Measurements from ENCODE around the gene ANXA4.
"Not testable (repeated sequence)": the region's sequence is repeated elsewhere in the genome, so short reads cannot be mapped to it uniquely, and the experiment has no call there.

The ANXA4 gene

DNA sequence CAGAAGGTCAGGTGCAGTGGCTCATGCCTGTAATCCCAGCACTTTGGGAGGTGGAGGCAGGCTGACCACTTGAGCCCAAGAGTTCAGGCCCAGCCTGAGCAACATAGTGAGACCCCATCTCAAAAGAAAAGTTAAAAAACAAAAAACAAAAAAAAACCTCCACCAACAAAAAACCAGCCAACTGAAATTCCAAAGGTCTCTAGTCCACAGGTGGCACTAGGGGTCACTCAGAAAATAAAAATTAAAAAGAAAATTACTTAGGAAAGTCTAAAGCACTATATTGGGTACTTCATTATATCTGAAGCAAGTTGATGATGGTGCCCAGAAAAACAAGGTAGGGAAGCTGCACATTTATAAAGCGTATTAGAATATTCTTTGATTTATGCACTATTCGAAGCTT, 26.9 kb downstream of the ANXA4 start:
- TF ChIP-seq, protein P1, sequence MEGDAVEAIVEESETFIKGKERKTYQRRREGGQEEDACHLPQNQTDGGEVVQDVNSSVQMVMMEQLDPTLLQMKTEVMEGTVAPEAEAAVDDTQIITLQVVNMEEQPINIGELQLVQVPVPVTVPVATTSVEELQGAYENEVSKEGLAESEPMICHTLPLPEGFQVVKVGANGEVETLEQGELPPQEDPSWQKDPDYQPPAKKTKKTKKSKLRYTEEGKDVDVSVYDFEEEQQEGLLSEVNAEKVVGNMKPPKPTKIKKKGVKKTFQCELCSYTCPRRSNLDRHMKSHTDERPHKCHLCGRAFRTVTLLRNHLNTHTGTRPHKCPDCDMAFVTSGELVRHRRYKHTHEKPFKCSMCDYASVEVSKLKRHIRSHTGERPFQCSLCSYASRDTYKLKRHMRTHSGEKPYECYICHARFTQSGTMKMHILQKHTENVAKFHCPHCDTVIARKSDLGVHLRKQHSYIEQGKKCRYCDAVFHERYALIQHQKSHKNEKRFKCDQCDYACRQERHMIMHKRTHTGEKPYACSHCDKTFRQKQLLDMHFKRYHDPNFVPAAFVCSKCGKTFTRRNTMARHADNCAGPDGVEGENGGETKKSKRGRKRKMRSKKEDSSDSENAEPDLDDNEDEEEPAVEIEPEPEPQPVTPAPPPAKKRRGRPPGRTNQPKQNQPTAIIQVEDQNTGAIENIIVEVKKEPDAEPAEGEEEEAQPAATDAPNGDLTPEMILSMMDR (IDR thresholded peaks at IDR 0.05) = no peak
- H3K27me3 ChIP-seq = no peaks in the 10 kb centered on the region
- no peak overlapping the region for H3K4me3 ChIP-seq (ENCODE audit: low read depth in 1 of 2, low read length in 1 of 2)
- H3K27ac ChIP-seq = no peak overlapping the region
- H3K9me3 ChIP-seq = no peaks in the 10 kb centered on the region
- H3K4me1 ChIP-seq (ENCODE audit: control insufficient read depth in 1 of 2, insufficient read depth in 1 of 2, low read depth in 1 of 2, low read length in 1 of 2) = peaks cover 5 to 20% of the 10 kb centered on the region in 2 experiments
- H3K36me3 ChIP-seq = no peaks in the 10 kb centered on the region

- H3K4me1 ChIP-seq (ENCODE audit: control insufficient read depth in 1 of 2, insufficient read depth in 1 of 2, low read depth in 1 of 2, low read length in 1 of 2) = peaks cover 5 to 20% of the 10 kb centered on the region in 2 experiments
- H3K27me3 ChIP-seq = no peaks in the 10 kb centered on the region
- no peaks in the 10 kb centered on the region for H3K36me3 ChIP-seq
- no peak overlapping the region for H3K27ac ChIP-seq
- TF ChIP-seq, protein P1 (IDR thresholded peaks at IDR 0.05) = no peak
- no peak overlapping the region for H3K4me3 ChIP-seq (ENCODE audit: low read depth in 1 of 2, low read length in 1 of 2)
- no peaks in the 10 kb centered on the region for H3K9me3 ChIP-seq
These were observed 27.3 kb downstream of the ANXA4 start for GRCh38 chr2:69769272-69769671.

GRCh38 chr2:69770193-69770702, 28.3 kb downstream of the ANXA4 start:
- no peaks in the 10 kb centered on the region for H3K36me3 ChIP-seq
- no peaks in the 10 kb centered on the region for H3K27me3 ChIP-seq
- H3K9me3 ChIP-seq = no peaks in the 10 kb centered on the region
- H3K4me1 ChIP-seq (ENCODE audit: control insufficient read depth in 1 of 2, insufficient read depth in 1 of 2, low read depth in 1 of 2, low read length in 1 of 2) = peaks cover 4 to 14% of the 10 kb centered on the region in 2 experiments
- H3K27ac ChIP-seq = no peak overlapping the region
- TF ChIP-seq, protein P1 (IDR thresholded peaks at IDR 0.05) = no peak
- no peak overlapping the region for H3K4me3 ChIP-seq (ENCODE audit: low read depth in 1 of 2, low read length in 1 of 2)

GRCh38 chr2:69770747-69771146, 28.8 kb downstream of the ANXA4 start:
- Histone ChIP-seq H3K27me3 (no peaks in the 10 kb centered on the region), H3K4me3 (ENCODE audit: low read depth in 1 of 2, low read length in 1 of 2) (no peak overlapping the region), H3K27ac (no peak overlapping the region), H3K9me3 (no peaks in the 10 kb centered on the region), H3K4me1 (ENCODE audit: control insufficient read depth in 1 of 2, insufficient read depth in 1 of 2, low read depth in 1 of 2, low read length in 1 of 2) (peaks cover 3 to 13% of the 10 kb centered on the region in 2 experiments), H3K36me3 (no peaks in the 10 kb centered on the region)
- TF ChIP-seq, protein P1 (IDR thresholded peaks at IDR 0.05) = no peak

GRCh38 chr2:69771461-69771860, 29.5 kb downstream of the ANXA4 start:
- Histone ChIP-seq H3K27ac (no peak overlapping the region), H3K4me3 (ENCODE audit: low read depth in 1 of 2, low read length in 1 of 2) (no peak overlapping the region), H3K36me3 (no peaks in the 10 kb centered on the region), H3K9me3 (no peaks in the 10 kb centered on the region), H3K27me3 (no peaks in the 10 kb centered on the region), H3K4me1 (ENCODE audit: control insufficient read depth in 1 of 2, insufficient read depth in 1 of 2, low read depth in 1 of 2, low read length in 1 of 2) (peaks cover 3 to 6% of the 10 kb centered on the region in 2 experiments)
- TF ChIP-seq, protein P1 (IDR thresholded peaks at IDR 0.05) = no peak

- peaks cover 3 to 6% of the 10 kb centered on the region in 2 experiments for H3K4me1 ChIP-seq (ENCODE audit: control insufficient read depth in 1 of 2, insufficient read depth in 1 of 2, low read depth in 1 of 2, low read length in 1 of 2)
- no peaks in the 10 kb centered on the region for H3K36me3 ChIP-seq
- TF ChIP-seq, protein P1 (IDR thresholded peaks at IDR 0.05) = no peak
- H3K4me3 ChIP-seq (ENCODE audit: low read depth in 1 of 2, low read length in 1 of 2) = no peak overlapping the region
- H3K27me3 ChIP-seq = no peaks in the 10 kb centered on the region
- no peaks in the 10 kb centered on the region for H3K9me3 ChIP-seq
- H3K27ac ChIP-seq = no peak overlapping the region
These were observed 31.3 kb downstream of the ANXA4 start for GRCh38 chr2:69773206-69773605.

DNA sequence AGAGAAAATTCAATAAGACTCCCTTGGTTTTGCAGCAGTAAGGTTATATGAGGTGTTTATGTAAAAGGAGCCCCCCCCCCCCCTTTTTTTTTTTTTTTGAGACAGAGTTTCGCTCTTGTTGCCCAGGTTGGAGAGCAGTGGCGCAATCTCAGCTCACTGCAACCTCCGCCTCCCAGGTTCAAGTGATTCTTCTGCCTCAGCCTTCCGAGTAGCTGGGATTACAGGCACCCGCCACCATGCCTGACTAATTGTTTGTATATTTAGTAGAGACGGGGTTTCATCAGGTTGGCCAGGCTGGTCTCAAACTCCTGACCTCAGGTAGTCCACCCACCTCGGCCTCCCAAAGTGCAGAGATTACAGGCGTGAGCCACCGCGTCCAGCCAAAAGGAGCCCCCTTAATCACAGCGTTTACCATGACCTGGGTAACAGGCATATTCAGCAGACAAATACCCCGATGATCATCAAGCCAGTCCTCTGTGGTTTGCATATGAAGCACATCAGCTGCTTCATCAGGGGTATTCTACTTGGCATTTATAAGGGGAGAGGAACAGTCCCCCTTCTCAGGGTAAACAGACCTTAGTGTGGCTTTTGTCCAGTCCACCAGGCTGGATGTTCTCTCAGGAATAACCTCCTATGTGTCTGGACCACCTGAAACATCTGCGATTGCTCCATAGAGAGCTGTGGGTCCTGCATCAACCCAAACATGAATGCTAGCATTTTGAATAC, 32.5 kb downstream of the ANXA4 start:
- H3K4me1 ChIP-seq (ENCODE audit: control insufficient read depth in 1 of 2, insufficient read depth in 1 of 2, low read depth in 1 of 2, low read length in 1 of 2); H3K27ac ChIP-seq; H3K9me3 ChIP-seq; H3K36me3 ChIP-seq; H3K4me3 ChIP-seq (ENCODE audit: low read depth in 1 of 2, low read length in 1 of 2); H3K27me3 ChIP-seq: not testable (repeated sequence)
